ENCODE measurements around the gene KIF6. TPM values are rescaled to one million over a fixed set of nuclear protein-coding genes. Genes with fewer than 3 reads are reported as not detected.

The KIF6 gene
- total RNA-seq, 1 donor, result 0.27 TPM

GRCh38 chr6:39341937-39342336 is 383.3 kb downstream of the KIF6 start:
- no peak for TF ChIP-seq CTCF (IDR thresholded peaks at IDR 0.05; ENCODE audit: insufficient read depth, low read length)
- DNase-seq (ENCODE audit: low read depth), result no peak
- no peak overlapping the region for H3K4me3 ChIP-seq (ENCODE audit: low read depth, low read length)

- no peak for TF ChIP-seq CTCF (IDR thresholded peaks at IDR 0.05; ENCODE audit: insufficient read depth, low read length)
- DNase-seq (ENCODE audit: low read depth), result no peak
Observed at GRCh38 chr6:39341352-39341751, 383.9 kb downstream of the KIF6 start.

GRCh38 chr6:39339868-39340550 is 385.2 kb downstream of the KIF6 start:
- H3K4me3 ChIP-seq (ENCODE audit: low read depth, low read length), result no peak overlapping the region
- DNase-seq (ENCODE audit: low read depth), result no peak
- no peak for TF ChIP-seq CTCF (IDR thresholded peaks at IDR 0.05; ENCODE audit: insufficient read depth, low read length)

More at GRCh38 chr6:39341352-39341751, 383.9 kb downstream of the KIF6 start:
- no peak overlapping the region for H3K4me3 ChIP-seq (ENCODE audit: low read depth, low read length)

GRCh38 chr6:39339096-39339867 is 385.9 kb downstream of the KIF6 start:
- H3K4me3 ChIP-seq (ENCODE audit: low read depth, low read length), result no peak overlapping the region
- DNase-seq (ENCODE audit: low read depth), result no peak
- no peak for TF ChIP-seq CTCF (IDR thresholded peaks at IDR 0.05; ENCODE audit: insufficient read depth, low read length)

GRCh38 chr6:39338397-39338796 is 386.8 kb downstream of the KIF6 start:
- TF ChIP-seq CTCF (IDR thresholded peaks at IDR 0.05; ENCODE audit: insufficient read depth, low read length), result no peak

GRCh38 chr6:39335780-39336545 is 389.2 kb downstream of the KIF6 start:
- H3K4me3 ChIP-seq (ENCODE audit: low read depth, low read length), result no peak overlapping the region
- TF ChIP-seq CTCF (IDR thresholded peaks at IDR 0.05; ENCODE audit: insufficient read depth, low read length), result no peak
- no peak for DNase-seq (ENCODE audit: low read depth)

More at GRCh38 chr6:39338397-39338796, 386.8 kb downstream of the KIF6 start:
- no peak for DNase-seq (ENCODE audit: low read depth)
- H3K4me3 ChIP-seq (ENCODE audit: low read depth, low read length), result no peak overlapping the region

All from fibroblast of the aortic adventitia (primary cell).